Measurements from ENCODE around the gene GABARAPL1. TPM values are rescaled to one million over a fixed set of nuclear protein-coding genes. Genes with fewer than 3 reads are reported as not detected.

GABARAPL1 gene
- total and polyA plus RNA-seq, 2 experiments from 2014 or later, result 94.9 to 127 TPM

- H2AFZ ChIP-seq, result no peak overlapping the region
- WGBS, 2 experiments (ENCODE audit: low coverage in 1 of 2, low lambda C conversion rate in 2 of 2, missing lambda C conversion rate in 2 of 2), result 97 to 99% methylated on average over 24 to 25 of the region's 25 CpGs
Measured at GRCh38 chr12:10211101-10211939, 1.4 kb upstream of the GABARAPL1 start.

GRCh38 chr12:10211940-10212738 lies 538 bp upstream of the GABARAPL1 start:
- in situ Hi-C loops (cut with MboI), result no loop called here
- peak; percentile 100 for DNase-seq
- 21 to 32% methylated on average over 35 to 40 of the region's 40 CpGs for WGBS, 2 experiments (ENCODE audit: low coverage in 1 of 2, low lambda C conversion rate in 2 of 2, missing lambda C conversion rate in 2 of 2)
- Histone ChIP-seq H3K79me2 (ENCODE audit: insufficient read depth) (peaks cover 36% of the 10 kb centered on the region), H2AFZ (peak overlapping the region; percentile 34; the same call in 1 of the 2 replicates), H4K20me1 (ENCODE audit: insufficient read depth) (no peaks in the 10 kb centered on the region), H3K9me2 (ENCODE audit: insufficient read depth) (no peaks in the 10 kb centered on the region), H3K27ac (peak overlapping the region; percentile 100), H3K9ac (peak overlapping the region; percentile 100), H3K36me3 (ENCODE audit: low read depth) (no peaks in the 10 kb centered on the region), H3K4me1 (ENCODE audit: insufficient read depth) (peaks cover 15% of the 10 kb centered on the region), H3K27me3 (replicated peaks; ENCODE audit: insufficient read depth) (no peaks in the 10 kb centered on the region), H3K4me3 (peak overlapping the region; percentile 98), H3K4me2 (ENCODE audit: unreplicated experiment) (peak overlapping the region; percentile 96), H3F3A (ENCODE audit: insufficient read depth) (peaks cover 28% of the 10 kb centered on the region), H3K9me3 (ENCODE audit: low read depth) (no peaks in the 10 kb centered on the region)
- TF ChIP-seq EZH2 (IDR thresholded peaks at IDR 0.05; ENCODE audit: insufficient read depth, poor library complexity, severe bottlenecking), result no peak
- no peak for TF ChIP-seq EZH2phosphoT487 (IDR thresholded peaks at IDR 0.05; ENCODE audit: insufficient read depth, low read depth)

More at GRCh38 chr12:10211101-10211939, 1.4 kb upstream of the GABARAPL1 start:
- in situ Hi-C loops (cut with MboI), result no loop called here
- Histone ChIP-seq H3K79me2 (ENCODE audit: insufficient read depth) (peaks cover 28% of the 10 kb centered on the region), H4K20me1 (ENCODE audit: insufficient read depth) (no peaks in the 10 kb centered on the region), H3K9ac (peak overlapping the region; percentile 100), H3K9me3 (ENCODE audit: low read depth) (no peaks in the 10 kb centered on the region), H3K27me3 (replicated peaks; ENCODE audit: insufficient read depth) (no peaks in the 10 kb centered on the region), H3K27ac (peak overlapping the region; percentile 100), H3F3A (ENCODE audit: insufficient read depth) (peaks cover 34% of the 10 kb centered on the region), H3K9me2 (ENCODE audit: insufficient read depth) (no peaks in the 10 kb centered on the region), H3K4me2 (ENCODE audit: unreplicated experiment) (no peak overlapping the region), H3K36me3 (ENCODE audit: low read depth) (no peaks in the 10 kb centered on the region), H3K4me3 (no peak overlapping the region), H3K4me1 (ENCODE audit: insufficient read depth) (peaks cover 14% of the 10 kb centered on the region)
- DNase-seq, result no peak
- no peak for TF ChIP-seq EZH2 (IDR thresholded peaks at IDR 0.05; ENCODE audit: insufficient read depth, poor library complexity, severe bottlenecking)
- no peak for TF ChIP-seq EZH2phosphoT487 (IDR thresholded peaks at IDR 0.05; ENCODE audit: insufficient read depth, low read depth)

- Histone ChIP-seq H3K36me3 (ENCODE audit: low read depth) (no peaks in the 10 kb centered on the region), H3K4me3 (peak overlapping the region; percentile 98), H3K9me3 (ENCODE audit: low read depth) (no peaks in the 10 kb centered on the region), H3K27ac (peak overlapping the region; percentile 100), H3K79me2 (ENCODE audit: insufficient read depth) (peaks cover 47% of the 10 kb centered on the region), H3F3A (ENCODE audit: insufficient read depth) (peaks cover 28% of the 10 kb centered on the region), H3K9me2 (ENCODE audit: insufficient read depth) (no peaks in the 10 kb centered on the region), H3K4me2 (ENCODE audit: unreplicated experiment) (peak overlapping the region; percentile 96), H3K4me1 (ENCODE audit: insufficient read depth) (peaks cover 25% of the 10 kb centered on the region), H3K9ac (peak overlapping the region; percentile 100), H2AFZ (peak overlapping the region; percentile 34), H3K27me3 (replicated peaks; ENCODE audit: insufficient read depth) (no peaks in the 10 kb centered on the region), H4K20me1 (ENCODE audit: insufficient read depth) (no peaks in the 10 kb centered on the region)
- DNase-seq, result peak; percentile 95
- TF ChIP-seq EZH2phosphoT487 (IDR thresholded peaks at IDR 0.05; ENCODE audit: insufficient read depth, low read depth), result 0 out of 2 replicates have a peak, but pooled peaks have one; percentile 31
- TF ChIP-seq EZH2 (IDR thresholded peaks at IDR 0.05; ENCODE audit: insufficient read depth, poor library complexity, severe bottlenecking), result no peak
- in situ Hi-C loops (cut with MboI), result no loop called here
- 1% methylated on average over 42 to 46 of the region's 47 CpGs for WGBS, 2 experiments (ENCODE audit: low coverage in 1 of 2, low lambda C conversion rate in 2 of 2, missing lambda C conversion rate in 2 of 2)
Measured at GRCh38 chr12:10213168-10214135, 775 bp downstream of the GABARAPL1 start.

Measured in GM23248 (cell line).